Measurements from ENCODE around the gene MYO9B.

Gene MYO9B

GRCh38 chr19:17035842-17036424 lies 39.6 kb upstream of the MYO9B start:
- DNase-seq (ENCODE audit: low read depth, low spot score), result no peak
- in situ Hi-C loops (cut with HindIII; ENCODE audit: low sequenced_read_pairs), result no loop called here
- H3K4me3 ChIP-seq (ENCODE audit: low read depth, low read length), result no peak overlapping the region
- TF ChIP-seq CTCF (IDR thresholded peaks at IDR 0.05; ENCODE audit: low read depth, low read length), result no peak

GRCh38 chr19:17036640-17037039 lies 38.9 kb upstream of the MYO9B start:
- in situ Hi-C loops (cut with HindIII; ENCODE audit: low sequenced_read_pairs), result no loop called here
- no peak overlapping the region for H3K4me3 ChIP-seq (ENCODE audit: low read depth, low read length)
- no peak for DNase-seq (ENCODE audit: low read depth, low spot score)
- TF ChIP-seq CTCF (IDR thresholded peaks at IDR 0.05; ENCODE audit: low read depth, low read length), result no peak

- DNase-seq (ENCODE audit: low read depth, low spot score), result no peak
- no peak for TF ChIP-seq CTCF (IDR thresholded peaks at IDR 0.05; ENCODE audit: low read depth, low read length)
- no peak overlapping the region for H3K4me3 ChIP-seq (ENCODE audit: low read depth, low read length)
- in situ Hi-C loops (cut with HindIII; ENCODE audit: low sequenced_read_pairs), result no loop called here
These were observed 38.4 kb upstream of the MYO9B start for GRCh38 chr19:17037184-17037583.

- DNase-seq (ENCODE audit: low read depth, low spot score), result no peak
- TF ChIP-seq CTCF (IDR thresholded peaks at IDR 0.05; ENCODE audit: low read depth, low read length), result no peak
- no peak overlapping the region for H3K4me3 ChIP-seq (ENCODE audit: low read depth, low read length)
- in situ Hi-C loops (cut with HindIII; ENCODE audit: low sequenced_read_pairs), result no loop called here
These were observed 37.5 kb upstream of the MYO9B start for GRCh38 chr19:17037966-17038500.

- H3K4me3 ChIP-seq (ENCODE audit: low read depth, low read length), result no peak overlapping the region
- in situ Hi-C loops (cut with HindIII; ENCODE audit: low sequenced_read_pairs), result no loop called here
- TF ChIP-seq CTCF (IDR thresholded peaks at IDR 0.05; ENCODE audit: low read depth, low read length), result no peak
- DNase-seq (ENCODE audit: low read depth, low spot score), result peak; percentile 39
These were observed 33.6 kb upstream of the MYO9B start for GRCh38 chr19:17041976-17042375.

GRCh38 chr19:17043744-17044143 lies 31.8 kb upstream of the MYO9B start:
- no peak for DNase-seq (ENCODE audit: low read depth, low spot score)
- in situ Hi-C loops (cut with HindIII; ENCODE audit: low sequenced_read_pairs), result no loop called here
- no peak for TF ChIP-seq CTCF (IDR thresholded peaks at IDR 0.05; ENCODE audit: low read depth, low read length)
- H3K4me3 ChIP-seq (ENCODE audit: low read depth, low read length), result no peak overlapping the region
